K562 (cell line): ENCODE measurements around the gene GP1BA. TPM values are rescaled to one million over a fixed set of nuclear protein-coding genes. Genes with fewer than 3 reads are reported as not detected.

Experiments
- ATF4 ChIP-seq: fragments of 450-650 bp; formaldehyde crosslinking; IDR thresholded peaks from 2 replicates; pipeline ENCODE4 v1.4.0; 2022; ENCODE audit warnings: mild to moderate bottlenecking, moderate library complexity
- CBX1 ChIP-seq: sonication (generic); IDR thresholded peaks from 2 replicates; pipeline ENCODE4 v1.6.1; 2016; ENCODE audit warnings: antibody characterized with exemption, low read depth, mild to moderate bottlenecking
- CCNT2 ChIP-seq: IDR thresholded peaks from 2 replicates; pipeline ENCODE4 v1.6.1; 2011; ENCODE audit warnings: borderline replicate concordance, low read depth, mild to moderate bottlenecking, moderate library complexity, mixed read lengths, low read length; ENCODE audit not compliant: insufficient read length; ENCODE audit errors: extremely low read depth
- JUNB ChIP-seq: fragments of 450-650 bp; formaldehyde crosslinking; conservative IDR thresholded peaks from 2 replicates; pipeline ENCODE4 v1.4.0; 2020; ENCODE audit warnings: mild to moderate bottlenecking
- MYC ChIP-seq, 2 experiments: fragments of 250-450 bp in 1 of 2; sonication (Bioruptor Pico) in 1 of 2; IDR thresholded peaks; 2 replicates each; pipeline versions ENCODE4 v1.5.1 to v1.6.1; 2012 to 2021; ENCODE audit warnings: low read depth in 2 of 2, borderline replicate concordance in 1 of 2, improper control_type of control experiment in 1 of 2, low read length in 1 of 2, mild to moderate bottlenecking in 1 of 2, moderate library complexity in 1 of 2
- NFE2 ChIP-seq: IDR thresholded peaks from 2 replicates; pipeline ENCODE4 v1.6.1; 2014; ENCODE audit warnings: antibody characterized with exemption, low read depth
- NFIC ChIP-seq: fragments of 450-650 bp; IDR thresholded peaks from 2 replicates; pipeline ENCODE4 v1.6.1; 2017; ENCODE audit warnings: mild to moderate bottlenecking, inconsistent platforms
- NONO ChIP-seq, 2 experiments: fragments of 200-400 bp in 1 of 2; fragments of 450-650 bp in 1 of 2; formaldehyde crosslinking in 1 of 2; IDR thresholded peaks; 2 replicates each; pipeline ENCODE4 v1.6.1; 2017; ENCODE audit warnings: low read depth in 2 of 2, mild to moderate bottlenecking in 2 of 2, moderate library complexity in 2 of 2, low read length in 1 of 2
- PATZ1 ChIP-seq: fragments of 250-450 bp; sonication (Bioruptor Pico); IDR thresholded peaks from 2 replicates; pipeline ENCODE4 v1.5.0; 2020; ENCODE audit warnings: mild to moderate bottlenecking, borderline replicate concordance
- SAFB ChIP-seq: fragments of 200-400 bp; formaldehyde crosslinking; IDR thresholded peaks from 2 replicates; pipeline ENCODE4 v1.6.1; 2017; ENCODE audit warnings: low read depth, low read length, borderline replicate concordance
- SMAD3 ChIP-seq: fragments of 450-650 bp; formaldehyde crosslinking; conservative IDR thresholded peaks from 2 replicates; pipeline ENCODE4 v1.4.0; 2020; ENCODE audit warnings: mild to moderate bottlenecking
- STAT5A ChIP-seq: IDR thresholded peaks from 2 replicates; pipeline ENCODE4 v1.6.1; 2012; ENCODE audit warnings: low read length, inconsistent platforms, borderline replicate concordance
- TBP ChIP-seq: optimal IDR thresholded peaks from 2 replicates; pipeline ENCODE3; 2011; ENCODE audit warnings: low read depth, low read length, improper control_type of control experiment
- TCF7 ChIP-seq: sonication (generic); IDR thresholded peaks from 2 replicates; pipeline ENCODE4 v1.6.1; 2016; ENCODE audit warnings: antibody characterized with exemption, borderline replicate concordance
- TOE1 ChIP-seq, 2 experiments: fragments of 450-650 bp in 1 of 2; sonication (generic) in 1 of 2; formaldehyde crosslinking in 1 of 2; IDR thresholded peaks; 2 replicates each; pipeline versions ENCODE4 v1.7.1 to v1.8.0; 2016 to 2022; ENCODE audit warnings: borderline replicate concordance in 2 of 2, mild to moderate bottlenecking in 2 of 2, antibody characterized with exemption in 1 of 2, inconsistent platforms in 1 of 2, low read depth in 1 of 2, missing genetic modification reagents in 1 of 2, moderate library complexity in 1 of 2
- ZNF57 ChIP-seq: fragments of 450-650 bp; formaldehyde crosslinking; IDR thresholded peaks from 2 replicates; pipeline ENCODE4 v1.4.0; 2020; ENCODE audit warnings: mild to moderate bottlenecking, moderate library complexity
- ZNF75A ChIP-seq: fragments of 450-650 bp; formaldehyde crosslinking; IDR thresholded peaks from 2 replicates; pipeline ENCODE4 v1.4.0; 2020; ENCODE audit warnings: mild to moderate bottlenecking
- ZNF77 ChIP-seq: fragments of 250-450 bp; sonication (Bioruptor Pico); IDR thresholded peaks from 2 replicates; pipeline ENCODE4 v1.5.0; 2020
- polyA plus RNA-seq, 8 experiments: library from polyadenylated mRNA; depleted of rRNA in 4 of 8; stranded (reverse) in 5 of 8; unstranded in 3 of 8; fragments of >200 nt; fragmentation: Nextera tagmentation in 2 of 8; fragmentation: Illumina TruSeq in 1 of 8; extraction: Ambion mirVana in 2 of 8; extraction: Trizol in 1 of 8; gene quantifications; 2 replicates each; pipeline versions ENCODE4 v1.2.1 to v1.2.3, GENCODE V29; 2011 to 2014; ENCODE audit warnings: inconsistent platforms in 1 of 8, missing spikeins in 1 of 8
- total RNA-seq, 7 experiments: library from RNA; depleted of rRNA in 6 of 7; stranded (reverse); fragments of >200 nt in 6 of 7; fragmentation: Illumina TruSeq in 2 of 7; extraction: Trizol in 2 of 7; gene quantifications; 2 replicates each; pipeline versions ENCODE4 v1.2.1 to v1.2.3, GENCODE V29; 2011 to 2021; ENCODE audit warnings: low replicate concordance in 1 of 7
- TF ChIP-seq, protein P1 (sequence below): fragments of 450-650 bp; IDR thresholded peaks from 2 replicates; pipeline ENCODE4 v1.7.1; 2018; ENCODE audit warnings: mild to moderate bottlenecking, low read depth; ENCODE audit not compliant: partially characterized antibody
- TF ChIP-seq, protein P2 (sequence below): sonication (generic); formaldehyde crosslinking; IDR thresholded peaks from 2 replicates; pipeline ENCODE4 v1.8.0; 2022; ENCODE audit warnings: missing genetic modification reagents, mild to moderate bottlenecking, borderline replicate concordance

Gene GP1BA
- total and polyA plus RNA-seq, 9 of the 15 experiments (the other 6 are each of a cell fraction or from before 2014, with no cell fraction given), result 0.01 TPM; not detected in 8

GRCh38 chr17:4949321-4950074 is 17.4 kb downstream of the GP1BA start (continued):
- TF ChIP-seq TOE1 (IDR thresholded peaks at IDR 0.05; ENCODE audit: borderline replicate concordance), result 0 out of 2 replicates have a peak, but pooled peaks have one; percentile 6
- no peak for TF ChIP-seq TOE1 (CRISPR knock-in tag; IDR thresholded peaks at IDR 0.05; ENCODE audit: borderline replicate concordance, low read depth)
- no peak for TF ChIP-seq STAT5A
- peak; percentile 60 for TF ChIP-seq CCNT2
- no peak for TF ChIP-seq ZNF77 (CRISPR knock-in tag)
- TF ChIP-seq JUNB (CRISPR knock-in tag), result 0 out of 2 replicates have a peak, but pooled peaks have one; percentile 11
- peak; percentile 90 for TF ChIP-seq MYC (IDR thresholded peaks at IDR 0.05; ENCODE audit: low read depth, low read length)
- no peak for TF ChIP-seq MYC (CRISPR knock-in tag; IDR thresholded peaks at IDR 0.05; ENCODE audit: borderline replicate concordance, low read depth)
- TF ChIP-seq ZNF75A (CRISPR knock-in tag), result no peak
- no peak for TF ChIP-seq PATZ1
- TF ChIP-seq TCF7, result no peak
- TF ChIP-seq NFIC, result peak; percentile 56
- TF ChIP-seq ZNF57 (CRISPR knock-in tag), result no peak
- TF ChIP-seq, protein P1, sequence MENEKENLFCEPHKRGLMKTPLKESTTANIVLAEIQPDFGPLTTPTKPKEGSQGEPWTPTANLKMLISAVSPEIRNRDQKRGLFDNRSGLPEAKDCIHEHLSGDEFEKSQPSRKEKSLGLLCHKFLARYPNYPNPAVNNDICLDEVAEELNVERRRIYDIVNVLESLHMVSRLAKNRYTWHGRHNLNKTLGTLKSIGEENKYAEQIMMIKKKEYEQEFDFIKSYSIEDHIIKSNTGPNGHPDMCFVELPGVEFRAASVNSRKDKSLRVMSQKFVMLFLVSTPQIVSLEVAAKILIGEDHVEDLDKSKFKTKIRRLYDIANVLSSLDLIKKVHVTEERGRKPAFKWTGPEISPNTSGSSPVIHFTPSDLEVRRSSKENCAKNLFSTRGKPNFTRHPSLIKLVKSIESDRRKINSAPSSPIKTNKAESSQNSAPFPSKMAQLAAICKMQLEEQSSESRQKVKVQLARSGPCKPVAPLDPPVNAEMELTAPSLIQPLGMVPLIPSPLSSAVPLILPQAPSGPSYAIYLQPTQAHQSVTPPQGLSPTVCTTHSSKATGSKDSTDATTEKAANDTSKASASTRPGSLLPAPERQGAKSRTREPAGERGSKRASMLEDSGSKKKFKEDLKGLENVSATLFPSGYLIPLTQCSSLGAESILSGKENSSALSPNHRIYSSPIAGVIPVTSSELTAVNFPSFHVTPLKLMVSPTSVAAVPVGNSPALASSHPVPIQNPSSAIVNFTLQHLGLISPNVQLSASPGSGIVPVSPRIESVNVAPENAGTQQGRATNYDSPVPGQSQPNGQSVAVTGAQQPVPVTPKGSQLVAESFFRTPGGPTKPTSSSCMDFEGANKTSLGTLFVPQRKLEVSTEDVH, result no peak
- TF ChIP-seq, protein P2, sequence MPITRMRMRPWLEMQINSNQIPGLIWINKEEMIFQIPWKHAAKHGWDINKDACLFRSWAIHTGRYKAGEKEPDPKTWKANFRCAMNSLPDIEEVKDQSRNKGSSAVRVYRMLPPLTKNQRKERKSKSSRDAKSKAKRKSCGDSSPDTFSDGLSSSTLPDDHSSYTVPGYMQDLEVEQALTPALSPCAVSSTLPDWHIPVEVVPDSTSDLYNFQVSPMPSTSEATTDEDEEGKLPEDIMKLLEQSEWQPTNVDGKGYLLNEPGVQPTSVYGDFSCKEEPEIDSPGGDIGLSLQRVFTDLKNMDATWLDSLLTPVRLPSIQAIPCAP (CRISPR knock-in tag), result no peak
- TF ChIP-seq CBX1, result 0 out of 2 replicates have a peak, but pooled peaks have one; percentile 33
- 0 out of 2 replicates have a peak, but pooled peaks have one; percentile 23 for TF ChIP-seq ATF4 (CRISPR knock-in tag)
- peak; percentile 94 for TF ChIP-seq SAFB
- 0 out of 2 replicates have a peak, but pooled peaks have one; percentile 23 for TF ChIP-seq NFE2
- peak; percentile 42 to 71; a peak in 3 of 4 replicates for TF ChIP-seq NONO (IDR thresholded peaks at IDR 0.05; ENCODE audit: low read depth in 2 of 2, low read length in 1 of 2)
- TF ChIP-seq TBP, result peak; percentile 12
- no peak for TF ChIP-seq SMAD3 (CRISPR knock-in tag)
